ENCODE results near the gene SELENON.

SELENON gene

GRCh38 chr1:25765136-25765922, 34.7 kb upstream of the SELENON start:
- H3K36me3 Mint-ChIP-seq (ENCODE audit: insufficient read depth), result peaks cover 10% of the 10 kb centered on the region

DNA sequence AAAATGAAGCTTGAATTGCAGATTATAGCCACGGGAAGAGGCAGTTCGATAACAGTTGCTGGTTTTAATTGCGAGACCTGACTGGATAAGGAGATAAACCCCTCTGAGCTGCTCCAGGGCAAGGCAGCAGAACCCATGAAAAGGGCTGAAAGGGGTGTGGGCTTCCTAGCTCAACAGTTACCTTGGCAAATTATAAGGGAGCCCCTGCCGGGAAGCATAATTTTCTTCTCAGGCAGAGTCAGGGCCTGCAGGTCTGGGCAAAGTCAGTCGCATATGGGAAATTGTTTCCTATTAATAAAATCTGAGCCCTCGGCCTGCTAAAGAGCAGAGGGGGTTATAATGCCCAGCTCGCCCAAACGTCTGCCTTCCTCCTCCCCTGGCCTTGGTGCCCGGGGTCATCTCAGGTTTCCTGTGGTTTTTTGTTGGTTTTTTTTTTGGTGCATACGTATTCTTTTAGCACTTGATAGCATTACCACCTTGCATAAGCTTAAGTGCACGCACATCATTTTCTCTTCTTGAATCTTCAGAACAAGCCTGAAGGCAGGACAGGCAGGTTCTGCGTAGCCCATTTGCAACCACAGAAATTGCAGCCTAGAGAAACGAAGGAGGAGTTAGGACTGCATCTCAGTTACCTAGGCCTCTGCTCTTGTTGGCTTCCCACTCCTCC, 33.9 kb upstream of the SELENON start:
- Mint-ChIP-seq H3K27me3 (no peaks in the 10 kb centered on the region), H3K27ac (no peak overlapping the region), H3K4me3 (no peak overlapping the region), H3K36me3 (ENCODE audit: insufficient read depth) (peaks cover 10% of the 10 kb centered on the region), H3K9me3 (no peaks in the 10 kb centered on the region), H3K4me1 (ENCODE audit: low read depth in 2 of 2) (no peaks in the 10 kb centered on the region)
- ATAC-seq (replicated peaks) (no peak), DNase-seq (no peak)

More at GRCh38 chr1:25765136-25765922, 34.7 kb upstream of the SELENON start:
- Mint-ChIP-seq H3K4me1 (ENCODE audit: low read depth in 2 of 2) (no peaks in the 10 kb centered on the region), H3K9me3 (no peaks in the 10 kb centered on the region), H3K4me3 (no peak overlapping the region), H3K27me3 (no peaks in the 10 kb centered on the region), H3K27ac (no peak overlapping the region)
- DNase-seq (no peak), ATAC-seq (replicated peaks) (no peak)

GRCh38 chr1:25766721-25767436, 33.1 kb upstream of the SELENON start:
- Mint-ChIP-seq H3K4me1 (ENCODE audit: low read depth in 2 of 2) (peaks cover 0 to 2% of the 10 kb centered on the region in 2 donors), H3K4me3 (no peak overlapping the region), H3K9me3 (no peaks in the 10 kb centered on the region), H3K27me3 (no peaks in the 10 kb centered on the region), H3K27ac (no peak overlapping the region), H3K36me3 (ENCODE audit: insufficient read depth) (peaks cover 10% of the 10 kb centered on the region)
- no peak for DNase-seq
- ATAC-seq (replicated peaks), result no peak

DNA sequence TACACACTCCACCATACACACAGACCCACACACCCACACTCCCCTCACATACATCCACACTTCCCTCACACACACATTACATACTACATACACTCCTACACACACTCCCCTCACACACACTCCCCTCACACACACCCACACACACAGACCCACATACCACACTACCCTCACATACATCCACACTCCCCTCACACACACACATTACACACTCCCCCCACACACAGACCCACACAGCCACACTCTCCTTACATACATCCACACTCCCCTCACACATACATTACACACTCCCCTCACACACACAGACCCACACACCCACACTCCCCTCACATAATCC, 32.6 kb upstream of the SELENON start:
- DNase-seq (no peak), ATAC-seq (replicated peaks) (no peak)
- no peaks in the 10 kb centered on the region for H3K27me3 Mint-ChIP-seq
- H3K27ac Mint-ChIP-seq, result no peak overlapping the region
- no peak overlapping the region for H3K4me3 Mint-ChIP-seq
- H3K9me3 Mint-ChIP-seq, result no peaks in the 10 kb centered on the region
- H3K4me1 Mint-ChIP-seq (ENCODE audit: low read depth in 2 of 2), result peaks cover 0 to 5% of the 10 kb centered on the region in 2 donors
- H3K36me3 Mint-ChIP-seq (ENCODE audit: insufficient read depth), result peaks cover 9% of the 10 kb centered on the region

DNA sequence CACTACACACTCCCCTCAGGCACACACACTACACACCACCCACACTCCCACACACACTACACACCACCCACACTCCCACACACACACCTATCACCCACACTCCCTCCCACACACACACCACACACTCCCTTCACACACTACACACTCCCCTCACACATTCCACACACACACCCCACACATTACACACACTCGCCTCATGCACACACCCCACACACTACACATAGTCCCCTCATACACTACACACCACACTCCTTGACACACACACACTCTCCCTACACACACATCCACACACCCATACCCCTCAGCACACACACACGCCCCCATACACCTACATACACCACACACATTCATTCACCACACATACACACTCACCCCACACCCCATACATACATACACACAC, 31.0 kb upstream of the SELENON start:
- ATAC-seq (replicated peaks), result no peak
- H3K36me3 Mint-ChIP-seq (ENCODE audit: insufficient read depth), result peaks cover 6% of the 10 kb centered on the region
- no peaks in the 10 kb centered on the region for H3K9me3 Mint-ChIP-seq
- H3K27me3 Mint-ChIP-seq, result no peaks in the 10 kb centered on the region
- H3K4me1 Mint-ChIP-seq (ENCODE audit: low read depth in 2 of 2), result peaks cover 10 to 13% of the 10 kb centered on the region in 2 donors
- H3K4me3 Mint-ChIP-seq, result no peak overlapping the region
- DNase-seq, result no peak
- H3K27ac Mint-ChIP-seq, result peak overlapping the region in 1 of 2 donors; percentile 26

DNA sequence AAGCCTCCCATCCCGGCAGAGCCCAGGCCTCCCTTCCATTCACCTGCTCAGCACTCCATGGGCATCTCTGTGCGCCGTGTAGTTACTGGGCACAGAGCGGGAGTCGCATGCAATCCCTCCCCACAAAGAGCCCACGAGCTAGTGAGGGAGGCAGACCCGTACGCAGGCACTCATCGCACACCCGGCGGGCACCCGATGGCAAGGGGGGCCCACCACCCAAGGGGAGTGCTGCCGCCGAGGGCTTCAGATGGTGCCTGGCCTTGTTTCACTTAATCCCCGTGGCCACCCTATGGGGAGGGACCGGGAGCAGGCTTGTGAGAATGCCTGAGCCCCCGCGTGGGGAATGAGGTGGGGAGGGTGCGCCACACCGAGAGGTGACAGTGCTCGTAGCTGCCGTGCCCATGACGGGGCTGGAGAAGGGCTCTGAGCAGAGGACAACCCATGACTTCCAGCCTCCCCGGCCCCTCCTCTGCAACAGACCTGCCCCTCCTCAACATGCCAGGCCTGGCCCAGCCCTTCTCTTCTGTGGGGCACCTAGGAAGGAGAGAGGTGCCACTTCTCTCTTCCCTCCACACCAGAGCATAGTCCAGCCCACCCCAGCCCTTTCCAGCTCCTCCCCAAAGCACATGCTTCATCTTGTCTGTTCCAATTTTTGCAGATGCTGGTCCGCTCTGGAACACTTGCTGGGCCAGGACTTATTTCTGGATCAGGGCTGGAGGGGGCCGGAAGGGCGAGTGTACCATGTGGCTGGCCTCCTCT, 30.2 kb upstream of the SELENON start:
- H3K4me1 Mint-ChIP-seq (ENCODE audit: low read depth in 2 of 2), result peaks cover 18 to 21% of the 10 kb centered on the region in 2 donors
- DNase-seq (no peak), ATAC-seq (replicated peaks) (no peak)
- H3K9me3 Mint-ChIP-seq, result no peaks in the 10 kb centered on the region
- H3K36me3 Mint-ChIP-seq (ENCODE audit: insufficient read depth), result peaks cover 3% of the 10 kb centered on the region
- peak overlapping the region in 1 of 2 donors; percentile 26 for H3K27ac Mint-ChIP-seq
- no peaks in the 10 kb centered on the region for H3K27me3 Mint-ChIP-seq
- H3K4me3 Mint-ChIP-seq, result no peak overlapping the region

DNA sequence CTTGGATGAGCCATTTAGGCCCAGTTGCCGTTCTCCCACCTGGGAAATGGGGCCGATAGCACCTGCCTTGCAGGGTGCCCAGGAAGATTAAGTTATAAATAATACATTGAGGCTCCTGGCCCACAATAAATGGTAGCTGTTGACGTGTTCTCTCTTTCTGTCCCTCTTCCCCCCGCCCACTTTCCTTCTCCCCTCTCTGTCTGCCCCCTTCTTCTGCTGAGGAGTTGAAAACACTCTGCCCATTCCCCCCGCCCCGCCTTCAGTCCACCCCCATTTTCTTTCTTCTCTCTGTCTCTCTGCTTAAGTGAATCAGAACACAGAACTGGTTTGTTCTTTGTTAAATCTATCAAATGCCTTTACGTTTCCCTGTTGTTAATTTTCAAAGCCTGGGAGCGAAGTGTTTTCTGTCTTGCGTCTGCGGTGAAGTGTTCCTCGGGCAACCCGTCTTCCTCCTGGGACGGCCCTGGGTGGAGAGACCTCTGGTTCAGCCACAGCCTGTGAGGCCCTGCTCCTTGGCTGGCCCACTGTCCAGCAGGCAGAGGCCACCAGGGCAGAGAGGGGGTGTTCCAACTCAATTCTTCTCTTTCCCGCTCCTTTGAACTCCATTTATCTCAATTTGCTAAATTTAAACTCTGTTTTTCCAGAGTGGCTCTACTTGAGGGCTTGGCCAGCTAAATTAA, 29.3 kb upstream of the SELENON start:
- DNase-seq (no peak), ATAC-seq (replicated peaks) (no peak)
- no peaks in the 10 kb centered on the region for H3K27me3 Mint-ChIP-seq
- no peak overlapping the region for H3K27ac Mint-ChIP-seq
- peaks cover 27 to 30% of the 10 kb centered on the region in 2 donors for H3K4me1 Mint-ChIP-seq (ENCODE audit: low read depth in 2 of 2)
- peaks cover 3% of the 10 kb centered on the region for H3K36me3 Mint-ChIP-seq (ENCODE audit: insufficient read depth)
- no peak overlapping the region for H3K4me3 Mint-ChIP-seq
- H3K9me3 Mint-ChIP-seq, result no peaks in the 10 kb centered on the region

DNA sequence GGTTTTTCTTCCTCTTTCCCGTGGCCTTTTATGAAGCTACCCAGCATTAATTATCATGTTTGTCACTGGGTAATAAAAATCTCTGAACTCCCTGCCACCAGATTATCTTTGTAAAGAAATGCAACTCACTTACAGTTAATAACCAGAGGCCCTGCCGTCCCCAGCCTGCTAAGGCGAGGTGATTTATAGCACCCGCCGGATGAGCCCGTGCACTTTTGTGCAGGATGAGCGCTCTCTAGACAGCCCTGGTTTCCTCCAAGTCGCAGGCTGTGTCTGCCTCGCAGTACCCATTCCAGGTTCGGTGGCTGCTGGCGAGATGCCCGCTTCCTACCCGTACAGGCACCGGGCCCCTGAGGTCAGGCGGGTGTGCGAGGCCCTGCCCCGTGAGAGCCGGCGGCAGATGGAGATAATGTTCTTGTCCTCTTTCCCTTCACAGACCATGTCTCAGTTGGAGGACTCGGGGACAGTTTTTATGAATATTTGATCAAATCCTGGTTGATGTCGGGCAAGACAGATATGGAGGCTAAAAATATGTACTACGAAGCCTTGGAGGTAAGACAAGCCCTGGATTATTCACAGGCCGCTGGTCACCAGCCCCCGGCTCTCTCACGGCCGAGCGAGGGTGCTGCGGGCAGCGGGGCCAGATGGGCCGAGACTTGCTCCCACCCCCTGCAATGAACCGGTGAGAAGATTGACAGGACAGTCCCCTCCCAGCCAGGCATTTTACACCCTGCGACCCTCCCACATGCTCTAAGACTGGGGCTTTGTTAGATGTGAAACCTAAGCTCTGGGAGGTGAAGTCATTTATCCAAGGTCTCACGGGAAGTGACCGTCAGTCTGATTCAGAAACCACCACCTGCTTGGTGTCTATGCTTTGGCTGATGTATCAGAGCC, 28.5 kb upstream of the SELENON start:
- Mint-ChIP-seq H3K4me1 (ENCODE audit: low read depth in 2 of 2) (peaks cover 28 to 32% of the 10 kb centered on the region in 2 donors), H3K27me3 (no peaks in the 10 kb centered on the region), H3K36me3 (ENCODE audit: insufficient read depth) (peaks cover 3% of the 10 kb centered on the region), H3K9me3 (no peaks in the 10 kb centered on the region), H3K27ac (peak overlapping the region in 1 of 2 donors; percentile 36), H3K4me3 (no peak overlapping the region)
- ATAC-seq (replicated peaks), result no peak
- no peak for DNase-seq

- ATAC-seq (replicated peaks), result no peak
- H3K4me3 Mint-ChIP-seq, result no peak overlapping the region
- H3K36me3 Mint-ChIP-seq (ENCODE audit: insufficient read depth), result peaks cover 3% of the 10 kb centered on the region
- DNase-seq, result no peak
- H3K27me3 Mint-ChIP-seq, result no peaks in the 10 kb centered on the region
- peaks cover 28 to 32% of the 10 kb centered on the region in 2 donors for H3K4me1 Mint-ChIP-seq (ENCODE audit: low read depth in 2 of 2)
- peak overlapping the region; percentile 36 to 84 for H3K27ac Mint-ChIP-seq
- H3K9me3 Mint-ChIP-seq, result no peaks in the 10 kb centered on the region
Measured at GRCh38 chr1:25772164-25772563, 27.8 kb upstream of the SELENON start.

DNA sequence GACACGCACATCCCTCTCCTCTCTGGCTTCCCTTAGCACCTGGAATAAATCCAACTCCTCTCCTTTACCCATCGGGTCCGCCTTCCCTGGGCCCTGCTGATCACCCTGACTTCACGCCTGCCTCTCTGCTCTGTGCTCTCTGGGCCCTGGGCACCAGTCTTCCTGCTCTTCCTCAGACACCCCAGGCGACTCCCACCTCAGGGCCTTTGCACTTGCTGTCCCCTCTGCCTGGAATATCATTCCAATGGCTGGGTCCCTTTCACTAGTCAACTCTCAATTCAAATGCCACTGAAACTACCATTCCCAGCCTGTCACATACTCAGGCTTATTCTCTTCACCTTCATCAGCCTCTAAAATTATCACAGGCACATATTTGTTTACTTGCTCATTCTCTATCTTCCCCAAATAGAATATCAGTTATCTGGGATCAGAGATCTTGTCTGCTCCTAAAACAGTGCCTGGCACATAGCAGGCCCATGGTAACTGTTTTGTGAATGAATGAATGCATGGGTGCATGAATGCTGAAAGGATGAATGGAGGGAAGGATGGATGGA, 27.2 kb upstream of the SELENON start:
- peaks cover 3% of the 10 kb centered on the region for H3K36me3 Mint-ChIP-seq (ENCODE audit: insufficient read depth)
- no peak overlapping the region for H3K4me3 Mint-ChIP-seq
- peak overlapping the region; percentile 36 to 84 for H3K27ac Mint-ChIP-seq
- no peak for ATAC-seq (replicated peaks)
- no peak for DNase-seq
- H3K27me3 Mint-ChIP-seq, result no peaks in the 10 kb centered on the region
- no peaks in the 10 kb centered on the region for H3K9me3 Mint-ChIP-seq
- H3K4me1 Mint-ChIP-seq (ENCODE audit: low read depth in 2 of 2), result peaks cover 28 to 32% of the 10 kb centered on the region in 2 donors

- H3K4me1 Mint-ChIP-seq (ENCODE audit: low read depth in 2 of 2), result peaks cover 28 to 32% of the 10 kb centered on the region in 2 donors
- no peaks in the 10 kb centered on the region for H3K9me3 Mint-ChIP-seq
- H3K4me3 Mint-ChIP-seq, result peak overlapping the region; percentile 70 to 85
- peak overlapping the region; percentile 88 to 92 for H3K27ac Mint-ChIP-seq
- H3K27me3 Mint-ChIP-seq, result no peaks in the 10 kb centered on the region
- DNase-seq, result no peak
- no peak for ATAC-seq (replicated peaks)
- H3K36me3 Mint-ChIP-seq (ENCODE audit: insufficient read depth), result peaks cover 3% of the 10 kb centered on the region
Measured at GRCh38 chr1:25773441-25774125, 26.4 kb upstream of the SELENON start.
